NCI-H1048 (cell line): ENCODE results near the gene IGFL1.
"Not testable (repeated sequence)": the region's sequence is repeated elsewhere in the genome, so short reads cannot be mapped to it uniquely, and the experiment has no call there.

Experiments
- DNase-seq: peaks from one replicate; lab custom pipeline; 2025; lab: John Stamatoyannopoulos, UW

Gene IGFL1

DNA sequence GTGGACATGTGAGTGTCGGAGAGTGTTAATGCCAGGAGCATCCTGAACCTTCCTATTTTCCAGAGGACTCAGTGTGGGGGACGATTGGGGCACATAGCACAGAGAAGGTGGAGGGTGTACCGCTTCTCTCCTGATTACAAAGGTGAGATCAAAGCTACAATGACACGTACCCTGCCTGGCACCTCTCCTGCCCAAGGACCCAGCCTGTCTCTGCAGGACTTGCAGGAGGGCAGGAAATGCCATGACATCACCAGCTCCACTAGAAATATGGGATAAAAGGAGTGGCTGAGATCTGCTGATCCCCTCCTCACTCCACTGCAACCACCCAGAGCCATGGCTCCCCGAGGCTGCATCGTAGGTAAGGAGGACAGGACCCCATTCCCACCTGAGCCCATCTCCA lies at the start of gene IGFL1:
IGFL1 (plus strand) TSS at position 301 of the 400 bp plus-strand sequence; CDS start at position 334, 33 bp downstream.
- no peak for DNase-seq

DNA sequence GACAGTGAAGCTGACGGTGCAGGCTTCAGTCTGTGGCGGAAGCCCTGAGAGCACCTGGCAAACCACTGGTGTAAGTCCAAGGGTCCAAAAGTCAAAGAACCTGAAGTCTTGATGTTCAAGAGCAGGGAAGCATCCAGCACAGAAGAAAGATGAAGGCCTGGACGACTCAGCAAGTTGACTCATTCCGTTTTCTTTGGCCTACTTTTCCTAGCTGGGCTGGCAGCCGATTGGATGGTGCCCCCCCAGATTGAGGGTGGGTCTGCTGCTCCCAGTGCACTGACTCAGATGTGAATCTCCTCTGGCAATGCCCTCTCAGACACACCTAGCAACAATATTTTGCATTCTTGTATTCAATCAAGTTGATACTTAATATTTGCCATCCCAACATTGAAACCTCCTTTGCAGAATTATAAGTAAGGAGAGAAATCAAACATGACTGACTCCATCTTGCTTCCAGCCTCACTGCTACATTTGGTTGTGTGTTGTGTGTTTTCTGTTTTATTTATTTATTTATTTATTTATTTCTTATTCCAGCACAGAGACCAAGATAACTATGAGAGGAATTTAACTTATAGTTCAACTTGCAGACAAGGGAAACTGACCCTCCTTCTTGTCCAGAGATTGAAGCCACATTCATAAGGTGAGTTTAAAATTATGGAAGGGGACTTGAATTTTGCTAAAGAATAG lies 48.7 kb upstream of the IGFL1 start:
- DNase-seq = no peak

DNA sequence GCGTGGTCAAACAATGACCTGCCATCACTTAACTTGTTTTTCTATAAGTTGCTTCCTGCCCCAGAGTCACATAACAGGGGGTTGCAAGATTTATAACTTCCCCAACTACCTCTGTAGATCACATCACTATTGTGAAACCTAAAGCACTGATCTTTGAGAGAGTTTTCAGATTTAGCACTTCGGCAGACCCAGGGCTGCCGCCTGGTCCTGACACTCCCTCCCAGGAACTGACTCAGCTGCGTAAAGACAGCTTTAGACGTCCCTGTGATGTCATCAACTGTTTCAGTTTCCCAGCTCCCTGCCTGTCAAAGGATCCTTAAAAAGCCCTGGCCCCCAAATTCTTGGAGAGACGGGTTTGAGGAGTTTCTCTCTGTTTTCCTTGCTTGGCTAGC lies 48.2 kb upstream of the IGFL1 start:
- DNase-seq = no peak

DNA sequence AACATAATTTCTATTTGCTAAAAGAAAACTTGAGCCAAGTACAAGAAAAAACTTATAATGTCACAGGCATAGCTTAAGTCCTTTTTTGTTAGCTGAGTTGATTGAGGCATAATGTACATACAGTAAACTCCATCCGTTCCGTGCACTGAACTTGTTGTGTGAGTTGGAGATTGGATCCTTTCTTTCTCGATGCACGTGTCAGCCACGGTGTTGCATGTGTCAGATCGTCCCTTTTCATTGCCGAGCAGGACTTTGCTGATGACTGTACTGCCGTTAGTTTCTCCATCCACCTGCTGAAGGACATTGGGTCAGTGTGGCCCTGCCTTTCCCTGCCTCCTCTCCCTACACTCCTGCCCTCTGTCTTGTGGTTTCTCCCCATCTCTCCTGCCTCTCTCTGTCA lies 47.1 kb upstream of the IGFL1 start:
- no peak for DNase-seq

DNA sequence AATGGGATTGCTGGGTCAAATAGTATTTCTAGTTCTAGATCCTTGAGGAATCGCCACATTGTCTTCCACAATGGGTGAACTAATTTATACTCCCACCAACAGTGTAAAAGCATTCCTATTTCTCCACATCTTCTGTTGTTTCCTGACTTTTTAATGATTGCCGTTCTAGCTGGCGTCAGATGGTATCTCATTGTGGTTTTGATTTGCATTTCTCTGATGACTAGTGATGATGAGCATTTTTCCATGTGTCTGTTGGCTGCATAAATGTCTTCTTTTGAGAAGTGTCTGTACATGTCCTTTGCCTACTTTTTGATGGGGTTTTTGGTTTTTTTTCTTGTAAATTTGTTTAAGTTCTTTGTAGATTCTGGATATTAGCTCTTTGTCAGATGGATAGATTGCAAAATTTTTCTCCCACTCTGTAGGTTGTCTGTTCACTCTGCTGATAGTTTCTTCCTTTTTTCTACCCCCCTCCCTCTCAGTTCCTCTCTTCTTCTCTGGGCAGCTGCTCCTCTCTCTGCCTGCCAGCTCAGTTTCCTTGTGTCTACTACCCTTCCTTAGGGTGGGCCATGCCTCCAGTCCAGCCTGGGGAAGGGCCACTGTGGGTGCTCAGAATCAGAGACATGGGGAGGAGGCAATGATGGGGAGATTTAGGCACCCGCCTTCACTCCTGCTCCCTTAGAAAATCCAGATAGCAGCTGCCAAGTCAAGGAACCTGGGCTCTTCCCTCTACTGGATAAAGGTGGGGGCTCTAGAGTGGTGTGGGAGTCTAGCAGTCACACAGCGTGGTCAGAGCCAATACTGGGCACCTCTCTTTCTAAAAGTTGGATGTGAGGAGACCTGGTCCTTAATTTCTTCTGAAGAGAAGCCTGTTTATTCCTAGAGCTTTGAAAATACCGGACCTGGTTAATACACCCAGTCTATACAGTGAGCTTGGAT lies 44.5 kb upstream of the IGFL1 start:
- DNase-seq = not testable (repeated sequence)

DNA sequence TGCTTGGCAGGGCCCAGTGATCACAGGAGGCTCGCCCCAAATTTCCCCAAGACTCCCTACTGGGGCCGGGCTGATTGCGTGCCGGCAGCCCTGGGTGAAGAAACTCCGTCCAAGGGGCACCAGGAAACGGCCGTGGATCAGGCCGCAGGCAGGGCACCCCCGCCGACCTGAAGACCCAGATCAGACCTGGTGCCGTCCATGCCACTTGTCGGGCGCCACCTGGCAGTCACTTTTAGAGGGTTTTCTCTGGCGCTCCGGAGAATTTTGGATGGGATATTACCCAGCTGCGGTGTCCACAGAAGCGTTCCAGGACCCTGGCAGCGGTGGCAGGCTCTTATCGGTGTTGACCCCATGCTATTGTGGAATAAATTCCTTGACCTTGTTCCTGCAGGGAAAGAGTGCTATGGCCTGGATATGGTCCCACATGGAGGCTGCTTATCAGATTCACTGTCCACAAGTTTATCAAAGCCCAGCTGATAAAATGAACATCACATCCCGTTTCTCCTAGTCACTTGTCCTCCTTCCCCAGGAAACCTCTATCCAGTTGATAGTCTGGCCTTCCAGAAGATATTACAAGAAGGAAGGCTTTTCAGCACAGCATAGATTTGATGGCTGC lies 43.3 kb upstream of the IGFL1 start:
- no peak for DNase-seq

DNA sequence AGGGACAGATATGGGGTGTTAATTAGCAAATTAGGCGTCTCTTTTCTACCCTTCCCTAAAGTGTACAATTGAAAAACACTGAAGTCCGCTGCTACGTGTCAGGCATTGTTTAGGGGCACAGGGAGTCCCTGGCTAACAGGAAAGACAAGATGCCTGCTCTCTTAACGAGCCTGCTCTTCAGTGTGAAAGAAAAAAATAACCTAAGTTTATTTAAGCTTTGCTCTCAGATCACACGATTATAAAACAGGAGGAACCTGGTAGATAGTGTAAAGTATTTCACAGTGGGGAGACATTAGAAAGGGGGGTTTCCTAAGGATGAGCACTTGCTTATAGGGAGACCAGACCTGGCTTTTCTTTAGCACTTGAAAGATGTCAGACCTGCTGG lies 42.8 kb upstream of the IGFL1 start:
- DNase-seq = no peak

DNA sequence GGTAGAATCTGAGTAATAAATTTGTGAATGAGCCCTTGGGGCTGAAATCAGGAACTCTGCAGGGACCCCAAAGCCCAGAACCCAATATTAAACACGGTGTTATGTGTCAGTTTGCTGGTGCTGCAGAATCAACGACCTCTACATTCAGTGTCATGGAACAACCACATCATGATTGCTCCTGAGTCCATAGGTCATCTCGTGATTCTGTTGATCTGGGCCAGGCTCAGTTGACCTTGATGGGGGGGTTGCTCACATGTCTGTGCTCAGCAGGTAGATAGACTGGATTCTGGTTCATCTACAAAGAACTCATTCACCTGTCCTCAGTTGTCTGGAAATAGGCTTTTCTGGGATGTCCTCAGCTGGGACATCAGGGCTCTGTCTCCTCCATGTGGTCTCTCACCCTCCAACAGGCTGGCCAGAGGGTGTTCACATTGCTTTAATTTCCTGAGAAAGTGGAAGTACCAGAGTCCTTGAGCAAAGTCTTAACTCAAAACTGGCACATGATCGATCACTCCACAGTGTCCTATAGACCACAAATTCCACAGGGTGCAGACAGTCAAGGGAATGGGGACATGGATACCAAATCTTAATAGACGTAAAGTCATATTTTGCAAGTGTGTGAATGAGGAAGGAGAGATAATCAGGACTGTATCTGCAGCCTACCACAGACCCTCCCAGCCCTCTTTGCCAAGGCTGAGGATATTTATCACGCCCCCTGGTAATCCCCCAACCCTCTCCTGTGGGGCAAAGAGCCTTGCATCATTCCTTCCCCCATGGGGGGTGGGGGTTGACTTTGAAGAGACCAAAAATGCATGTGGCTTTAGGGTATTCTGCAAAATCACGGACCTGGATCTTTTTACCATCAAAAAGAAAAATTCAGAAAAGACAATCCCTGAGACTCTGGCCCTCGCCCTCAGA lies 39.3 kb upstream of the IGFL1 start:
- DNase-seq = no peak

DNA sequence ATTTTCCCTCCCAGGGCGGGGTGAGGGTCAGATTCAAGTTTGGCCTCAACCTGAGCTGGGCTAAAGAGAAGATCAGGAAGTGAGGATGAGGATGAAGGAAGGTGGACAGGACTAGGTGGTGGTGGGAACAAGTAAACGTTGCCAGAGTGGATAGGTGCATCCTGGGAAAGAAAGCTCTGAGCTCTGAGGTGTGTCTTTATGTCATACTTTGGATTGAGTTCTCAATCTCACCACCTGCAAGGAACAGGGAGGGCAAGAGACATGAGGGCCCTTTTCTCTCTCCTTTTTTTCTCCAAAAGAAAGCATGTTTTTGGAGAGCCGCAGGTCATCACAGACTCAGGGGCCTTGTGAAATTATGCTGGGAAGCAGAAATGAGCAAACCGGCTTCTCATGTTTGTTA lies 38.2 kb upstream of the IGFL1 start:
- no peak for DNase-seq

DNA sequence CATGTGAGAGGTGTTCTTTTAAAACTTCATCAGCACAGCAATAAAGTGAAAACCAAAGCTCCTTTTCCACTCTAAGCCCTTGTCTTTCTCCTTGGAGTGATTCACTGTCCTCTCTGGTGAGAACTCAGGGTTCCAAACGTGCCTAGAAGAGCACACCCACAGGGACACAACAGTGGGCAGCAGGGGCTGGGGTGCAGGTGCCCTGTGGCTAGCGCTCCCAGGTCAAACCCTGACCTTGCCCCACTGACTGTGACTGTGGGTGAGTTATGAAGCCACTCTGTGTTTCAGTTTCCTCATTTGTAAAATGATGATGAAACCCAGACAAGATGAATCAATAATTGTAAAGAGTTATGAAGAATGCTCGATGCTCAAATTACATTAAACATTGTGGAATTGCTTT lies 37.6 kb upstream of the IGFL1 start:
- no peak for DNase-seq

DNA sequence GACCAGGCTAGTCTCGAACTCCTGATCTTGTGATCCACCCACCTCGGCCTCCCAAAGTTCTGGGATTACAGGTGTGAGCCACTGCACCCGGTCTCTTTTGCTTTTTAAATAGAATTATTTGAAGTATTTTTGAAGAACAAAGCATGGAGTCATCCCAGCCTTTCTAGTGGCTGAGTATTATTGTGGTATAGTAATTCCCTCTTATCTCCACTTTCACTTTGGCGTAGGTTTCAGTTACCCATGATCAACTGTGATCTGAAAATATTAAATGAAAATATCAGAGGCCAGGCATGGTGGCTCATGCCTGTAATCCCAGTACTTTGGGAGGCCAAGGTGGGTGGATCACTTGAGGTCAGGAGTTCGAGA lies 36.9 kb upstream of the IGFL1 start:
- not testable (repeated sequence) for DNase-seq

DNA sequence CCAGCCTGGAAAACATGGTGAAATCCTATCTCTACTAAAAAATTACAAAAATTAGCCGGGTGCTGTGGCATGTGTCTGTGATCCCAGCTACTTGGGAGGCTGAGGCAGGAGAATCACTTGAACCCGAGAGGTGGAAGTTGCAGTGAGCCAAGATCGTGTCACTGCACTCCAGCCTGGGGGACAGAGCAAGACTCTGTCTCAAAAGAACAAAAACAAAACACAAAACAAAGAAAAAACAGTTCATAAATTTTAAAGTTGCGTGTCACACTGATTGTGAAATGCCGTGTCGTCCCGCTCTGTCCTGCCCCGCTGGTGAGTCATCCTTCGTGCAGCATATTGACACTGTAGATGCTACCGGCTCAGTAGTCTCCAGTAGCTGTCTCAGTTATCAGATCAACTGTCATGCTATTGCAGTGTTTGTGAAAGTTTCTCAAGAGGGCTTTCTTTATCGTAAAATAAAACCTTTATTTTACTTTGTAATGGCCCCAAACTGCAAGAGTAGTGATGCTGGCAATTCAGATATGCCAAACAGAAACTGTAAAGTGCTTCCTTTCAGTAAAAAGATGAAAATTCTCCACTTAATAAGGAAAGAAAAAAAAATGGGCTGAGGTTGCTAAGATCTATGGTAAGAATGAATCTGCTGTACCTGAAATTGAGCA lies 36.4 kb upstream of the IGFL1 start:
- no peak for DNase-seq

DNA sequence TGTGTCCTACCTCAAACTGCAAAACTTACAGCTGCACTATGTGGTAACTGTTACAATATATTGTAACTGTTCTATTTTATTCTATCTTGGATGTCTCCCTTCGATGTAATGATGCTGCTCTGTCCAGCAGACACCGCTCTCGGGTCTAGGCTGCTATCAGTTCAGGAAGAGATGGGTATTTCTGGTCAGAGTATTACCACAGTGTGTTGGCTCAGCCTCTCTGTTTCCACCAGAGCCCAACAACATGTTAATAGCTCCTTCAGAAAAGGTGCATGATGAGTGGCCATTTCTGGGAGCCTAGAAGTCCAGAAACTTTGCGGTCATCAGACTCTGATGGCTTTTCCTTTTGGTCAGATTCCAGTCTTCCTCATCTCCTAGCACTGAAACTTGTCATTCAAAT lies 35.9 kb upstream of the IGFL1 start:
- no peak for DNase-seq

DNA sequence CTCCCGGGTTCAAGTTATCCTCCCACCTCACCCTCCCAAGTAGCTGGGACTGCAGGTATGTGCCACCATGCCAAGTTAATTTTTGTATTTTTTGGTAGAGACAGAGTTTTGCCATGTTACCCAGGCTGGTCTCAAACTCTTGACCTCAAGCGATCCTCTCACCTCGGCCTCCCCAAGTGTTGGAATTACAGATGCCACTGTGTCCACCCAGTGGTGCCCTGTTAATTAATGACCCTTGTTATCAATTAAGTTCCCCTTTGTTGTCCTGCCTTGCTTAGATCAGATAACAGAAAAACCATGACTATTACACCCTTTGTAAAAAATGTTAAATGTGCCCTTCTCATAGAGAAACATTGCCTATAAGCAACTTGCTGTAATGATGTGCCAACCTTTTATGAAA lies 34.4 kb upstream of the IGFL1 start:
- no peak for DNase-seq

DNA sequence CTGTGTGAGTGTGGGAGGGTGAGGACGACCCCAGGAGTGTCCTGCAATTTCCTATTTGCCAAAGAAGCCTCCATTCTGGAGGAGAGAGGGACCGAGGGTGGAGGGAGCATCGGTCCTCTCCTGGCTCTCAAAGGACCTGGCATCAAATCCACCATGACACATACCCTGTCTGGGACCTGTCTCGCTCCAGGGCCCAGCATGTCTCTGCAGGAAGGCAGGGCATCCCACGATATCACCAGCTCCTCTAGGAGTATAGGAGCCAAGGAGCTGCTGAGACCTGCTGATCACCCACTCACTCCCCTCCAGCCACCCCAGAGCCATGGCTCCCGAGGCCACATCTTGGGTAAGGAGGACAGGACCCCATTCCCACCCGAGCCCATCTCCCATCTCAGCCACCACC lies 33.6 kb upstream of the IGFL1 start:
- DNase-seq = not testable (repeated sequence)

DNA sequence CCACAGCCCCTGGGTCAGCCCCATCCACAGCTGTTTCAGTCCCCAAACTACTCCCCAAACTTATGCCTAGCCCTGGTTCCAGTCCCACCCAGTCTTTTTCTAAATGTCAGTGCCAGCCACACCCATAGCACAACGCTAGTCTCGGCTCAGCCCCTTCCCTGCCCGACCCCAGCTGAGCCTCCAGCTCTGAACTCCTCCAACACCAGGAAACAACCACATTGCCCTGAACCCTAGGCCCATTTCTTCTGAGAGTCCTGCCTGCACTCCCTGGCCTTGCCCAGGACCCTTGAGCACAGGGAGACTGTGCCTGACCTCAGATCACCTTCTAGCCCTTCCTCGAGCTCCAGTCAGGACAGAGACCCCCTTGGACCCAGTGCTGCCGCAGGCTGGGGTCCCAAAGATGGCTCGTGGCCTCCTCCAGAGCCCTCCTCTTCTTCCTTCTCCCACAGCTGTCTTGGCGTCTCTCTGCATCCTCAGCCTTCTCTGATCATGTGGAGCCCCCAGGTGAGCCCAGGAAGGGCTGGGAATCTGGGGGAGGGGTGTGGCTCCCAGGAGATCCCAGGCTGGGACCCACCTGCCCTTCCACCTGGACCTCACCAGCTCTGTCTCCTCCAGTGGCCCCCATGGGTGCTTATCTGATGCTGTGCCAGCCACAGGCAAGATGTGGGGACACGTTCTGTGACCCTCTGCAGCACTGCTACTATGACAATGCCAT lies 33.0 kb upstream of the IGFL1 start:
- no peak for DNase-seq

DNA sequence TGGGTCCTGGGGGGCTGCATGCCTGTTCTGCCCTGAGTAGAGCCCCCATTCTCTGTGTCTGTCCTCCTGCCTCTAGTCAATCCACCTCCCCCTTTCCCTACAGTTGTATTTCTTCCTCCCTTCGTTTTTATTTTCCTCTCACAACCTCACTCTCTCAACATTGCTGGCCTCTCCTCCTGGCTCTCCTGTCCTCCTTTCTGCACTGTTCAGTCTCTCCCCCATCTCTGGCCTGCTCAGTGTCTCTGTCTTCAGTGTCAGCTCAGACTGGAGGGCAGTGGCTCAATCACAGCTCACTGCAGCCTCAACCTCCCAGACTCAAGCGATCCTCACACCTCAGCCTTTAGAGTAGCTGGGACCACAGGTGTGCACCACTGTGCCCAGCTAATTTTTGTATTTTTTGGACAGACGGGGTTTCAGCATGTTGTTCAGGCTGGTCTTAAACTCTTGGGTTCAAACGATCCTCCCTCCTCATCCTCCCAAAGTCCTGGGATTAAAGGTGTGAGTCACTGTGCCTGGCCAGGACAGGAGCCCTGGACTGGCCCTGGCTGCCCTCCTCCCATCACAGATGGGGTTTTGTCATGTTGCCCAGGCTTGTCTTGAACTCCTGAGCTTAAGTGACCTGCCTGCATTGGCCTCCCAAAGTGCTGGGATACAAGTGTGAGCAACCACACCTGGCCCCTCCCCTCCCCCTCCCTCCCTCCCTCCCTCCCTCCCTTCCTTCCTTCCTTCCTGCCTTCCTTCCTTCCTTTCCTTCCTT lies 32.0 kb upstream of the IGFL1 start:
- no peak for DNase-seq

DNA sequence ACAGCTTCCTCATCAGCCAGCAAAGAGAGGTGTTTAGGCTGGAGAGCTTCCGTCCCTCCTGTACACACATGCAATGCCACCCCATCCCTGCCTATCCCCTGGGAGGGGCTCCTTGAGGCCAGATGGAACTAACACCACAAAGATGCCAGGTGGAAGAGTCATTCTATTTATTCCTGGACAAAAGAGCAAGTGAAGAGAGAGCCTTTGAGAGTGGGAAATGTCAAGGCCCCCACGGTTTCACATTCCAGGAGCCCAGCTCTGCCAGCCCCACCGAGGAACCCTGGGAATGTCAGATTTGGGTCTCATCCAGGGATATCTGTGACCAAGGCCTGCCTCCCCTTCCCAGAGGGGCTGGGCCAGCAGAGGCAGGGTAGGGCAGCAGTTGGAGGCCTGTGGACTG lies 30.8 kb upstream of the IGFL1 start:
- DNase-seq = no peak

DNA sequence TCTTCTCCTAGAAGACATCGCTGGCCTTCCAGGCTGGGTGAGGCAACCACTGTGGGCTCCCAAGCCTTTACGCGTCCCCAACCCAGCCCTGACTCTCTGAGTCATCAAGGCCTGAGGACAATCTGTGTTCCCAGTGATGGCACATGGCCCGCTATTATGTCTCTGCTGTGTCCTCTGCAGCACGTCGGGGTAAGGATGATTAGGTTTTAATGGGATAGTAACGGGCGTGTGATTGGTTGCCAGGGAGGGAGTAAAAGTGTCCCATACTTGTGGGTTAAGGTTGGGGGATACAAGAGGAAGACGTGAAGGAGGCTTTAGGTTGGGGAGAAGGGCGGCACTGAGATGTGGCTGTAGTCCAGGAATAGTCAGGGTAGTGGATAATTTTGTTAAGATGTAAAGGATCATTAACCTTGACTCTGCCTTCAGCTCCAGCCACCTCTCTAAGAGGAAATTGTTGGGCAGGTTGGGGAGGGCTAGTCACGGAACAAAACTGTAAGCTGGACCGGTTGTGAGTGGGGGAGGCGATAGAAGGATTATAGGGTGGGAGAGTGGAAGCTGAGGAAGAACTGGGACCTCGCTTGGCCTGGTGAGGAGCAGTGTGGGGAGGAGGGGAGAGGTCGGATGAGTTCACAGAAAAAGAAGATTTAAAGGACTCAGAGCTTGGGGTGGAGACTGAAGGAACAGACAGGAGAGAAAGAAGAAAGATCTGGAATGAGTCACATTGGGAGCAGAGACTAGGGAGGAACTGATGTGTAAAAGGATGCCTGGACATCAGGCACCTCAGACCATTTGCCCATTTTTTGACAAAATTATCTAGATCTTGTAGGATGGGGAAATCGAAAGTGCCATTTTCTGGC lies 27.9 kb upstream of the IGFL1 start:
- DNase-seq = no peak
